WTC11 (cell line): ENCODE measurements around the gene ZNF774. TPM values are rescaled to one million over a fixed set of nuclear protein-coding genes. Genes with fewer than 3 reads are reported as not detected.

Source experiments
- ATAC-seq: fragments of 200-7000 bp; cut with Tn5 transposase; 2 replicates; pipeline ENCODE4 v1.10.0; 2021; ENCODE audit warnings: mild to moderate bottlenecking, moderate library complexity
- CTCF ChIA-PET: fragments of 300-600 bp; sonication (Branson Sonifier 250); formaldehyde crosslinking; loops from one replicate; lab custom pipeline; 2021; ENCODE audit warnings: antibody characterized with exemption; lab: Charles Lee
- POLR2A ChIA-PET: fragments of 350-600 bp; sonication (Branson Sonifier 250); formaldehyde crosslinking; loops from one replicate; lab custom pipeline; 2021; ENCODE audit warnings: antibody characterized with exemption; lab: Charles Lee
- DNase-seq: peaks from one replicate; pipeline ENCODE4 v3.0.0; 2021; ENCODE audit warnings: low spot score
- H3K27ac Mint-ChIP-seq: 2 replicates; pipeline ENCODE4 v1.8.0; 2021; ENCODE audit warnings: mixed read lengths
- H3K27me3 Mint-ChIP-seq: 2 replicates; pipeline ENCODE4 v1.8.0; 2021; ENCODE audit warnings: low read depth, mild to moderate bottlenecking, moderate library complexity, mixed read lengths
- H3K36me3 Mint-ChIP-seq: 2 replicates; pipeline ENCODE4 v1.8.0; 2021; ENCODE audit warnings: mixed read lengths
- H3K4me1 Mint-ChIP-seq: 2 replicates; pipeline ENCODE4 v1.8.0; 2022; ENCODE audit warnings: mixed read lengths
- H3K4me3 Mint-ChIP-seq: 2 replicates; pipeline ENCODE4 v1.8.0; 2021; ENCODE audit warnings: mild to moderate bottlenecking, moderate library complexity, mixed read lengths
- H3K9me3 Mint-ChIP-seq: 2 replicates; pipeline ENCODE4 v1.8.0; 2021; ENCODE audit warnings: mixed read lengths
- ETV6 ChIP-seq: sonication (generic); formaldehyde crosslinking; IDR thresholded peaks from 2 replicates; pipeline ENCODE4 v1.8.1; 2022; ENCODE audit warnings: mild to moderate bottlenecking, missing genetic modification reagents
- FOXK1 ChIP-seq: sonication (generic); formaldehyde crosslinking; IDR thresholded peaks from 2 replicates; pipeline ENCODE4 v1.8.0; 2022; ENCODE audit warnings: mild to moderate bottlenecking, moderate library complexity, missing genetic modification reagents
- FOXP1 ChIP-seq: sonication (generic); formaldehyde crosslinking; IDR thresholded peaks from 2 replicates; pipeline ENCODE4 v1.8.0; 2022; ENCODE audit warnings: missing genetic modification reagents, mild to moderate bottlenecking, moderate library complexity, borderline replicate concordance
- HMGA2 ChIP-seq: fragments of 250-450 bp; sonication (Bioruptor Pico); IDR thresholded peaks from 2 replicates; pipeline ENCODE4 v1.4.0; 2021; ENCODE audit warnings: mild to moderate bottlenecking, moderate library complexity
- NFE2L1 ChIP-seq: sonication (generic); formaldehyde crosslinking; IDR thresholded peaks from 2 replicates; pipeline ENCODE4 v1.8.1; 2023; ENCODE audit warnings: missing genetic modification reagents
- SP1 ChIP-seq: sonication (generic); formaldehyde crosslinking; conservative IDR thresholded peaks from 2 replicates; pipeline ENCODE4 v1.8.1; 2022; ENCODE audit warnings: missing genetic modification reagents
- TEAD1 ChIP-seq: sonication (generic); formaldehyde crosslinking; IDR thresholded peaks from 2 replicates; pipeline ENCODE4 v1.8.0; 2022; ENCODE audit warnings: mild to moderate bottlenecking, missing genetic modification reagents
- ZNF121 ChIP-seq: sonication (generic); formaldehyde crosslinking; IDR thresholded peaks from 2 replicates; pipeline ENCODE4 v1.8.0; 2023; ENCODE audit warnings: missing genetic modification reagents
- ZNF263 ChIP-seq: sonication (generic); formaldehyde crosslinking; IDR thresholded peaks from 2 replicates; pipeline ENCODE4 v1.8.1; 2022; ENCODE audit warnings: low read depth, mild to moderate bottlenecking, moderate library complexity, missing genetic modification reagents
- ZNF396 ChIP-seq: fragments of 250-450 bp; sonication (Bioruptor Pico); IDR thresholded peaks from 2 replicates; pipeline ENCODE4 v1.8.0; 2021; ENCODE audit warnings: mild to moderate bottlenecking, moderate library complexity, borderline replicate concordance
- ZNF423 ChIP-seq: fragments of 250-450 bp; sonication (Bioruptor Pico); IDR thresholded peaks from 2 replicates; pipeline ENCODE4 v2.1.2; 2022; ENCODE audit warnings: mild to moderate bottlenecking, moderate library complexity
- total RNA-seq: library from RNA; stranded (reverse); gene quantifications from 3 replicates; pipeline ENCODE4 v1.2.3, GENCODE V29; 2021
- TF ChIP-seq, protein P1 (sequence below): sonication (generic); formaldehyde crosslinking; IDR thresholded peaks from 2 replicates; pipeline ENCODE4 v1.8.0; 2022; ENCODE audit warnings: missing genetic modification reagents
- TF ChIP-seq, protein P2 (sequence below): fragments of 200-600 bp; IDR thresholded peaks from 2 replicates; pipeline ENCODE4 v1.8.0; 2022; ENCODE audit warnings: antibody characterized with exemption
- TF ChIP-seq, protein P3 (sequence below): sonication (generic); formaldehyde crosslinking; IDR thresholded peaks from 2 replicates; pipeline ENCODE4 v1.8.1; 2023; ENCODE audit warnings: mild to moderate bottlenecking, missing genetic modification reagents, moderate library complexity
- TF ChIP-seq, protein P4 (sequence below): sonication (generic); formaldehyde crosslinking; IDR thresholded peaks from 2 replicates; pipeline ENCODE4 v1.8.0; 2022; ENCODE audit warnings: mild to moderate bottlenecking, missing genetic modification reagents
- TF ChIP-seq, protein P5 (sequence below): sonication (generic); formaldehyde crosslinking; IDR thresholded peaks from 2 replicates; pipeline ENCODE4 v1.8.1; 2022; ENCODE audit warnings: mild to moderate bottlenecking, missing genetic modification reagents, moderate library complexity, borderline replicate concordance
- TF ChIP-seq, protein P6 (sequence below): sonication (generic); formaldehyde crosslinking; IDR thresholded peaks from 2 replicates; pipeline ENCODE4 v1.8.1; 2023; ENCODE audit warnings: mild to moderate bottlenecking, missing genetic modification reagents, moderate library complexity
- TF ChIP-seq, protein P7 (sequence below): sonication (generic); formaldehyde crosslinking; IDR thresholded peaks from 2 replicates; pipeline ENCODE4 v1.8.1; 2023; ENCODE audit warnings: mild to moderate bottlenecking, missing genetic modification reagents
- TF ChIP-seq, protein P8 (sequence below): sonication (generic); formaldehyde crosslinking; IDR thresholded peaks from 2 replicates; pipeline ENCODE4 v1.8.0; 2022; ENCODE audit warnings: mild to moderate bottlenecking, missing genetic modification reagents
- TF ChIP-seq, protein P9 (sequence below): sonication (generic); formaldehyde crosslinking; IDR thresholded peaks from 2 replicates; pipeline ENCODE4 v1.8.1; 2022; ENCODE audit warnings: low read depth, missing genetic modification reagents, borderline replicate concordance
- TF ChIP-seq, protein P10 (sequence below): sonication (generic); formaldehyde crosslinking; IDR thresholded peaks from 2 replicates; pipeline ENCODE4 v1.8.0; 2022; ENCODE audit warnings: mild to moderate bottlenecking, missing genetic modification reagents

Gene ZNF774
- total RNA-seq, 1 experiment from 2014 or later = 2.6 TPM

DNA sequence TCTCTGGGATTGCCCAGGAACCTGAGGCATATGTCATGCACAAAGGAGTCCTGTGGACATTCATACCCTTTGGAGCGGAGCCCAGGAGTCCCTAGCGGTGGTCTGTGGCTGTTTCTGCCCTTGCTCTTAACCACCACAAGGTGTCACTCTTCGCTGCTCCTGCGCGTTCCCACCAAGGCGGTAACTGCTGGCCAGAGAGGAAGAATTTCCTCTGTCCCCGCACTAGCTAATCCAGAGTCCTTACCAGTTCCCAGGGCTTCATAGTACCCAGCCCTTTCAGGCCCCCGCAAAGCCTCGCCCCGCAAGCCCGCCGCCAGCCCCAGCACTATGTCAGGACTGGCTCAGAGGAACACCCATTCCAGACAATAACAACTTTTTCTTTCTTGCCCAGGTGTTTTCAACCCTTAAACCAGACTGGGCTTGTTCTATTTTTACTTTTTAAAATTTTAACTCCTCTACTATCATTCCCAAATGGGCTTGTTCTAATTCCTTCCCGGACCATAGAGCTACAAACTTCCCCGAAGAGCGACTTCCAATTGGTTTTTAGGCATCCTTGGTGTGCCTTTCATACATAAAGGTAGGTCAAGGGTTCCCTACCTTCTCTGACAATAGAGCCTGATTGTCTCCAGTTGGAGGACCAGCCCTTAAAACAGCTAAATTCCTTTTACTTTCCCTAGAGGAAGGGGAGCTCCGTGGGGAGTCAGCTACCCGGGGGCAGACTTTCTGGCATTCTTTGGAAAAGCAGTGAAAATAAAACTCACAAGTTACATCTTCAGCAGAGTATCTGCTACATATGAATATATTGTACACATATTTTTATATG lies 31.8 kb upstream of the ZNF774 start:
- Mint-ChIP-seq H3K36me3 (no peaks in the 10 kb centered on the region), H3K27ac (peak overlapping the region; percentile 95), H3K27me3 (no peaks in the 10 kb centered on the region), H3K4me3 (peak overlapping the region; percentile 68), H3K4me1 (peaks cover 13% of the 10 kb centered on the region), H3K9me3 (no peaks in the 10 kb centered on the region)
- ATAC-seq = peak; percentile 96
- DNase-seq = peak; percentile 80
- POLR2A ChIA-PET = interaction anchor here (1.4 kb wide), 1 partner anchor 162 kb away, joined by 4 read pairs; no protein-coding TSS in a partner anchor
- CTCF ChIA-PET = interaction anchor here (0.6 to 4.6 kb wide), 85 partner anchors 9 to 713 kb away, joined by 3 to 97 read pairs (median 4); partner anchors contain the start of genes BLM, CIB1, FES and GDPGP1
- TF ChIP-seq, protein P1, sequence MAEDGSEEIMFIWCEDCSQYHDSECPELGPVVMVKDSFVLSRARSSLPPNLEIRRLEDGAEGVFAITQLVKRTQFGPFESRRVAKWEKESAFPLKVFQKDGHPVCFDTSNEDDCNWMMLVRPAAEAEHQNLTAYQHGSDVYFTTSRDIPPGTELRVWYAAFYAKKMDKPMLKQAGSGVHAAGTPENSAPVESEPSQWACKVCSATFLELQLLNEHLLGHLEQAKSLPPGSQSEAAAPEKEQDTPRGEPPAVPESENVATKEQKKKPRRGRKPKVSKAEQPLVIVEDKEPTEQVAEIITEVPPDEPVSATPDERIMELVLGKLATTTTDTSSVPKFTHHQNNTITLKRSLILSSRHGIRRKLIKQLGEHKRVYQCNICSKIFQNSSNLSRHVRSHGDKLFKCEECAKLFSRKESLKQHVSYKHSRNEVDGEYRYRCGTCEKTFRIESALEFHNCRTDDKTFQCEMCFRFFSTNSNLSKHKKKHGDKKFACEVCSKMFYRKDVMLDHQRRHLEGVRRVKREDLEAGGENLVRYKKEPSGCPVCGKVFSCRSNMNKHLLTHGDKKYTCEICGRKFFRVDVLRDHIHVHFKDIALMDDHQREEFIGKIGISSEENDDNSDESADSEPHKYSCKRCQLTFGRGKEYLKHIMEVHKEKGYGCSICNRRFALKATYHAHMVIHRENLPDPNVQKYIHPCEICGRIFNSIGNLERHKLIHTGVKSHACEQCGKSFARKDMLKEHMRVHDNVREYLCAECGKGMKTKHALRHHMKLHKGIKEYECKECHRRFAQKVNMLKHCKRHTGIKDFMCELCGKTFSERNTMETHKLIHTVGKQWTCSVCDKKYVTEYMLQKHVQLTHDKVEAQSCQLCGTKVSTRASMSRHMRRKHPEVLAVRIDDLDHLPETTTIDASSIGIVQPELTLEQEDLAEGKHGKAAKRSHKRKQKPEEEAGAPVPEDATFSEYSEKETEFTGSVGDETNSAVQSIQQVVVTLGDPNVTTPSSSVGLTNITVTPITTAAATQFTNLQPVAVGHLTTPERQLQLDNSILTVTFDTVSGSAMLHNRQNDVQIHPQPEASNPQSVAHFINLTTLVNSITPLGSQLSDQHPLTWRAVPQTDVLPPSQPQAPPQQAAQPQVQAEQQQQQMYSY (CRISPR knock-in tag) = 0 out of 2 replicates have a peak, but pooled peaks have one; percentile 25
- TF ChIP-seq TEAD1 = no peak
- TF ChIP-seq, protein P2, sequence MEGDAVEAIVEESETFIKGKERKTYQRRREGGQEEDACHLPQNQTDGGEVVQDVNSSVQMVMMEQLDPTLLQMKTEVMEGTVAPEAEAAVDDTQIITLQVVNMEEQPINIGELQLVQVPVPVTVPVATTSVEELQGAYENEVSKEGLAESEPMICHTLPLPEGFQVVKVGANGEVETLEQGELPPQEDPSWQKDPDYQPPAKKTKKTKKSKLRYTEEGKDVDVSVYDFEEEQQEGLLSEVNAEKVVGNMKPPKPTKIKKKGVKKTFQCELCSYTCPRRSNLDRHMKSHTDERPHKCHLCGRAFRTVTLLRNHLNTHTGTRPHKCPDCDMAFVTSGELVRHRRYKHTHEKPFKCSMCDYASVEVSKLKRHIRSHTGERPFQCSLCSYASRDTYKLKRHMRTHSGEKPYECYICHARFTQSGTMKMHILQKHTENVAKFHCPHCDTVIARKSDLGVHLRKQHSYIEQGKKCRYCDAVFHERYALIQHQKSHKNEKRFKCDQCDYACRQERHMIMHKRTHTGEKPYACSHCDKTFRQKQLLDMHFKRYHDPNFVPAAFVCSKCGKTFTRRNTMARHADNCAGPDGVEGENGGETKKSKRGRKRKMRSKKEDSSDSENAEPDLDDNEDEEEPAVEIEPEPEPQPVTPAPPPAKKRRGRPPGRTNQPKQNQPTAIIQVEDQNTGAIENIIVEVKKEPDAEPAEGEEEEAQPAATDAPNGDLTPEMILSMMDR = peak; percentile 89
- no peak for TF ChIP-seq NFE2L1 (CRISPR knock-in tag)
- TF ChIP-seq, protein P3, sequence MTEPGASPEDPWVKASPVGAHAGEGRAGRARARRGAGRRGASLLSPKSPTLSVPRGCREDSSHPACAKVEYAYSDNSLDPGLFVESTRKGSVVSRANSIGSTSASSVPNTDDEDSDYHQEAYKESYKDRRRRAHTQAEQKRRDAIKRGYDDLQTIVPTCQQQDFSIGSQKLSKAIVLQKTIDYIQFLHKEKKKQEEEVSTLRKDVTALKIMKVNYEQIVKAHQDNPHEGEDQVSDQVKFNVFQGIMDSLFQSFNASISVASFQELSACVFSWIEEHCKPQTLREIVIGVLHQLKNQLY (CRISPR knock-in tag) = no peak
- TF ChIP-seq, protein P4, sequence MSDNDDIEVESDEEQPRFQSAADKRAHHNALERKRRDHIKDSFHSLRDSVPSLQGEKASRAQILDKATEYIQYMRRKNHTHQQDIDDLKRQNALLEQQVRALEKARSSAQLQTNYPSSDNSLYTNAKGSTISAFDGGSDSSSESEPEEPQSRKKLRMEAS (CRISPR knock-in tag) = no peak
- TF ChIP-seq, protein P5, sequence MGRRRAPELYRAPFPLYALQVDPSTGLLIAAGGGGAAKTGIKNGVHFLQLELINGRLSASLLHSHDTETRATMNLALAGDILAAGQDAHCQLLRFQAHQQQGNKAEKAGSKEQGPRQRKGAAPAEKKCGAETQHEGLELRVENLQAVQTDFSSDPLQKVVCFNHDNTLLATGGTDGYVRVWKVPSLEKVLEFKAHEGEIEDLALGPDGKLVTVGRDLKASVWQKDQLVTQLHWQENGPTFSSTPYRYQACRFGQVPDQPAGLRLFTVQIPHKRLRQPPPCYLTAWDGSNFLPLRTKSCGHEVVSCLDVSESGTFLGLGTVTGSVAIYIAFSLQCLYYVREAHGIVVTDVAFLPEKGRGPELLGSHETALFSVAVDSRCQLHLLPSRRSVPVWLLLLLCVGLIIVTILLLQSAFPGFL (CRISPR knock-in tag) = no peak
- TF ChIP-seq, protein P6, sequence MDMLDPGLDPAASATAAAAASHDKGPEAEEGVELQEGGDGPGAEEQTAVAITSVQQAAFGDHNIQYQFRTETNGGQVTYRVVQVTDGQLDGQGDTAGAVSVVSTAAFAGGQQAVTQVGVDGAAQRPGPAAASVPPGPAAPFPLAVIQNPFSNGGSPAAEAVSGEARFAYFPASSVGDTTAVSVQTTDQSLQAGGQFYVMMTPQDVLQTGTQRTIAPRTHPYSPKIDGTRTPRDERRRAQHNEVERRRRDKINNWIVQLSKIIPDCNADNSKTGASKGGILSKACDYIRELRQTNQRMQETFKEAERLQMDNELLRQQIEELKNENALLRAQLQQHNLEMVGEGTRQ (CRISPR knock-in tag) = no peak
- no peak for TF ChIP-seq ETV6
- TF ChIP-seq, protein P7, sequence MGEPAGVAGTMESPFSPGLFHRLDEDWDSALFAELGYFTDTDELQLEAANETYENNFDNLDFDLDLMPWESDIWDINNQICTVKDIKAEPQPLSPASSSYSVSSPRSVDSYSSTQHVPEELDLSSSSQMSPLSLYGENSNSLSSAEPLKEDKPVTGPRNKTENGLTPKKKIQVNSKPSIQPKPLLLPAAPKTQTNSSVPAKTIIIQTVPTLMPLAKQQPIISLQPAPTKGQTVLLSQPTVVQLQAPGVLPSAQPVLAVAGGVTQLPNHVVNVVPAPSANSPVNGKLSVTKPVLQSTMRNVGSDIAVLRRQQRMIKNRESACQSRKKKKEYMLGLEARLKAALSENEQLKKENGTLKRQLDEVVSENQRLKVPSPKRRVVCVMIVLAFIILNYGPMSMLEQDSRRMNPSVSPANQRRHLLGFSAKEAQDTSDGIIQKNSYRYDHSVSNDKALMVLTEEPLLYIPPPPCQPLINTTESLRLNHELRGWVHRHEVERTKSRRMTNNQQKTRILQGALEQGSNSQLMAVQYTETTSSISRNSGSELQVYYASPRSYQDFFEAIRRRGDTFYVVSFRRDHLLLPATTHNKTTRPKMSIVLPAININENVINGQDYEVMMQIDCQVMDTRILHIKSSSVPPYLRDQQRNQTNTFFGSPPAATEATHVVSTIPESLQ (CRISPR knock-in tag) = no peak
- no peak for TF ChIP-seq ZNF396 (CRISPR knock-in tag)
- TF ChIP-seq, protein P8, sequence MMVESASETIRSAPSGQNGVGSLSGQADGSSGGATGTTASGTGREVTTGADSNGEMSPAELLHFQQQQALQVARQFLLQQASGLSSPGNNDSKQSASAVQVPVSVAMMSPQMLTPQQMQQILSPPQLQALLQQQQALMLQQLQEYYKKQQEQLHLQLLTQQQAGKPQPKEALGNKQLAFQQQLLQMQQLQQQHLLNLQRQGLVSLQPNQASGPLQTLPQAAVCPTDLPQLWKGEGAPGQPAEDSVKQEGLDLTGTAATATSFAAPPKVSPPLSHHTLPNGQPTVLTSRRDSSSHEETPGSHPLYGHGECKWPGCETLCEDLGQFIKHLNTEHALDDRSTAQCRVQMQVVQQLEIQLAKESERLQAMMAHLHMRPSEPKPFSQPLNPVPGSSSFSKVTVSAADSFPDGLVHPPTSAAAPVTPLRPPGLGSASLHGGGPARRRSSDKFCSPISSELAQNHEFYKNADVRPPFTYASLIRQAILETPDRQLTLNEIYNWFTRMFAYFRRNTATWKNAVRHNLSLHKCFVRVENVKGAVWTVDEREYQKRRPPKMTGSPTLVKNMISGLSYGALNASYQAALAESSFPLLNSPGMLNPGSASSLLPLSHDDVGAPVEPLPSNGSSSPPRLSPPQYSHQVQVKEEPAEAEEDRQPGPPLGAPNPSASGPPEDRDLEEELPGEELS = no peak
- no peak for TF ChIP-seq ZNF121 (CRISPR knock-in tag)
- TF ChIP-seq ZNF263 (CRISPR knock-in tag) = no peak
- TF ChIP-seq ZNF423 = peak; percentile 42; the same call in 1 of the 2 replicates
- TF ChIP-seq, protein P9, sequence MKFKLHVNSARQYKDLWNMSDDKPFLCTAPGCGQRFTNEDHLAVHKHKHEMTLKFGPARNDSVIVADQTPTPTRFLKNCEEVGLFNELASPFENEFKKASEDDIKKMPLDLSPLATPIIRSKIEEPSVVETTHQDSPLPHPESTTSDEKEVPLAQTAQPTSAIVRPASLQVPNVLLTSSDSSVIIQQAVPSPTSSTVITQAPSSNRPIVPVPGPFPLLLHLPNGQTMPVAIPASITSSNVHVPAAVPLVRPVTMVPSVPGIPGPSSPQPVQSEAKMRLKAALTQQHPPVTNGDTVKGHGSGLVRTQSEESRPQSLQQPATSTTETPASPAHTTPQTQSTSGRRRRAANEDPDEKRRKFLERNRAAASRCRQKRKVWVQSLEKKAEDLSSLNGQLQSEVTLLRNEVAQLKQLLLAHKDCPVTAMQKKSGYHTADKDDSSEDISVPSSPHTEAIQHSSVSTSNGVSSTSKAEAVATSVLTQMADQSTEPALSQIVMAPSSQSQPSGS (CRISPR knock-in tag) = no peak
- TF ChIP-seq, protein P10, sequence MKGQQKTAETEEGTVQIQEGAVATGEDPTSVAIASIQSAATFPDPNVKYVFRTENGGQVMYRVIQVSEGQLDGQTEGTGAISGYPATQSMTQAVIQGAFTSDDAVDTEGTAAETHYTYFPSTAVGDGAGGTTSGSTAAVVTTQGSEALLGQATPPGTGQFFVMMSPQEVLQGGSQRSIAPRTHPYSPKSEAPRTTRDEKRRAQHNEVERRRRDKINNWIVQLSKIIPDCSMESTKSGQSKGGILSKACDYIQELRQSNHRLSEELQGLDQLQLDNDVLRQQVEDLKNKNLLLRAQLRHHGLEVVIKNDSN (CRISPR knock-in tag) = no peak
- TF ChIP-seq FOXP1 (CRISPR knock-in tag) = 0 out of 2 replicates have a peak, but pooled peaks have one; percentile 36
- peak; percentile 26; the same call in 1 of the 2 replicates for TF ChIP-seq SP1 (CRISPR knock-in tag)
- no peak for TF ChIP-seq HMGA2
- TF ChIP-seq FOXK1 = no peak
